Endothelial cell of umbilical vein (primary cell): ENCODE measurements around the gene SOCS3.

Experiments used
- CTCF ChIP-seq, 2 donors: IDR thresholded peaks; 1 replicate in 1 of 2; 2 replicates in 1 of 2; pipeline ENCODE4 v1.5.1; 2011; ENCODE audit warnings: low read length in 2 of 2, mild to moderate bottlenecking in 2 of 2, moderate library complexity in 2 of 2, control low read depth in 1 of 2, inconsistent platforms in 1 of 2, low read depth in 1 of 2; ENCODE audit not compliant: insufficient read depth in 1 of 2; ENCODE audit errors: extremely low read depth in 1 of 2
- EZH2 ChIP-seq: IDR thresholded peaks from 2 replicates; pipeline ENCODE4 v1.6.1; 2012; ENCODE audit warnings: borderline replicate concordance, low read depth, mild to moderate bottlenecking, moderate library complexity, low read length, inconsistent platforms; ENCODE audit not compliant: severe bottlenecking
- FOS ChIP-seq: IDR thresholded peaks from 2 replicates; pipeline ENCODE4 v1.6.1; 2011; ENCODE audit warnings: mild to moderate bottlenecking, low read length, moderate library complexity, borderline replicate concordance; ENCODE audit not compliant: insufficient read depth
- MAX ChIP-seq: IDR thresholded peaks from 2 replicates; pipeline ENCODE4 v1.6.1; 2011; ENCODE audit not compliant: insufficient read depth, insufficient read length
- MYC ChIP-seq: IDR thresholded peaks from one replicate; pipeline ENCODE4 v1.6.1; 2011; ENCODE audit warnings: mild to moderate bottlenecking, low read depth, low read length
- POLR2A ChIP-seq: IDR thresholded peaks from 2 replicates; pipeline ENCODE4 v1.6.1; 2012; ENCODE audit warnings: low read depth, mild to moderate bottlenecking, control low read depth, low read length
- POLR2AphosphoS5 ChIP-seq: IDR thresholded peaks from 2 replicates; pipeline ENCODE4 v1.6.1; 2012; ENCODE audit warnings: low read depth, mild to moderate bottlenecking, control low read depth, low read length, moderate library complexity; ENCODE audit not compliant: insufficient read depth

- TF ChIP-seq CTCF (IDR thresholded peaks at IDR 0.05; ENCODE audit: extremely low read depth in 1 of 2, insufficient read depth in 1 of 2, low read depth in 1 of 2, low read length in 2 of 2): no peak
- no peak for TF ChIP-seq POLR2A
- TF ChIP-seq MYC: no peak
- TF ChIP-seq MAX: no peak
- no peak for TF ChIP-seq FOS
- no peak for TF ChIP-seq POLR2AphosphoS5
- TF ChIP-seq EZH2: no peak
Observed at GRCh38 chr17:78406920-78407319, 47.0 kb upstream of the SOCS3 start.
